Neural progenitor cell (in vitro differentiated cells): ENCODE measurements around the gene SPTLC3.

Source experiments
- CTCF ChIP-seq: fragments of 200-600 bp; sonication (generic); IDR thresholded peaks from 2 replicates; pipeline ENCODE4 v1.5.1; 2017; ENCODE audit warnings: antibody characterized with exemption, mild to moderate bottlenecking
- EZH2phosphoT487 ChIP-seq: fragments of 200-600 bp; sonication (generic); IDR thresholded peaks from 2 replicates; pipeline ENCODE4 v1.6.1; 2017; ENCODE audit warnings: antibody characterized with exemption

GRCh38 chr20:13121840-13122515, 113.2 kb downstream of the SPTLC3 start:
- no peak for TF ChIP-seq EZH2phosphoT487
- no peak for TF ChIP-seq CTCF
